ENCODE measurements around the gene STH.

STH gene

GRCh38 chr17:45996282-45996937 lies 2.6 kb upstream of the STH start:
- H3K4me3 ChIP-seq (replicated peaks; ENCODE audit: low read depth, low read length), result no peak overlapping the region

GRCh38 chr17:45997166-45997565 lies 1.9 kb upstream of the STH start:
- no peak for TF ChIP-seq CTCF (IDR thresholded peaks at IDR 0.05; ENCODE audit: low read depth, low read length, missing control alignments)
- no peak for DNase-seq (ENCODE audit: extremely low read depth, low read depth)
- no peak overlapping the region for H3K4me3 ChIP-seq (replicated peaks; ENCODE audit: low read depth, low read length)

More at GRCh38 chr17:45996282-45996937, 2.6 kb upstream of the STH start:
- no peak for TF ChIP-seq CTCF (IDR thresholded peaks at IDR 0.05; ENCODE audit: low read depth, low read length, missing control alignments)
- no peak for DNase-seq (ENCODE audit: extremely low read depth, low read depth)

- H3K4me3 ChIP-seq (replicated peaks; ENCODE audit: low read depth, low read length), result no peak overlapping the region
- no peak for DNase-seq (ENCODE audit: extremely low read depth, low read depth)
- no peak for TF ChIP-seq CTCF (IDR thresholded peaks at IDR 0.05; ENCODE audit: low read depth, low read length, missing control alignments)
These were observed 1.4 kb upstream of the STH start for GRCh38 chr17:45997624-45998023.

GRCh38 chr17:45999900-46000290 lies 845 bp downstream of the STH start:
- no peak for DNase-seq (ENCODE audit: extremely low read depth, low read depth)
- no peak overlapping the region for H3K4me3 ChIP-seq (replicated peaks; ENCODE audit: low read depth, low read length)
- TF ChIP-seq CTCF (IDR thresholded peaks at IDR 0.05; ENCODE audit: low read depth, low read length, missing control alignments), result no peak

GRCh38 chr17:46000292-46000691 lies 1.2 kb downstream of the STH start:
- no peak overlapping the region for H3K4me3 ChIP-seq (replicated peaks; ENCODE audit: low read depth, low read length)
- TF ChIP-seq CTCF (IDR thresholded peaks at IDR 0.05; ENCODE audit: low read depth, low read length, missing control alignments), result no peak
- DNase-seq (ENCODE audit: extremely low read depth, low read depth), result no peak

GRCh38 chr17:46000757-46001156 lies 1.7 kb downstream of the STH start:
- H3K4me3 ChIP-seq (replicated peaks; ENCODE audit: low read depth, low read length), result no peak overlapping the region
- TF ChIP-seq CTCF (IDR thresholded peaks at IDR 0.05; ENCODE audit: low read depth, low read length, missing control alignments), result no peak
- DNase-seq (ENCODE audit: extremely low read depth, low read depth), result no peak

Data from HFF-Myc (cell line).